Neuronal stem cell (in vitro differentiated cells): ENCODE measurements around the gene EPHA6.

Experiments used
- DNase-seq: peaks from one replicate; pipeline ENCODE4 v3.0.0-alpha.2; 2013; ENCODE audit warnings: low spot score
- H2AFZ ChIP-seq: one replicate; pipeline ENCODE4 v1.6.1; 2013; ENCODE audit warnings: mild to moderate bottlenecking, low read length, inconsistent platforms
- H2AK5ac ChIP-seq: 2 replicates; pipeline ENCODE4 v1.6.1; 2013; ENCODE audit warnings: low read depth, mild to moderate bottlenecking, inconsistent platforms, low read length, moderate library complexity, mixed read lengths
- H2BK120ac ChIP-seq: 2 replicates; pipeline ENCODE4 v1.6.1; 2013; ENCODE audit warnings: low read depth, mild to moderate bottlenecking, inconsistent platforms, low read length, moderate library complexity, mixed read lengths
- H2BK12ac ChIP-seq: one replicate; pipeline ENCODE4 v1.6.1; 2013; ENCODE audit warnings: low read length, inconsistent platforms
- H2BK15ac ChIP-seq: 2 replicates; pipeline ENCODE4 v1.6.1; 2013; ENCODE audit warnings: mild to moderate bottlenecking, low read length, inconsistent platforms, mixed read lengths
- H2BK5ac ChIP-seq: one replicate; pipeline ENCODE4 v1.6.1; 2013; ENCODE audit warnings: inconsistent platforms, mild to moderate bottlenecking, low read length, moderate library complexity
- H3K14ac ChIP-seq: one replicate; pipeline ENCODE4 v1.6.1; 2013; ENCODE audit warnings: low read length, inconsistent platforms
- H3K18ac ChIP-seq: 2 replicates; pipeline ENCODE4 v1.6.1; 2013; ENCODE audit warnings: low read length, inconsistent platforms
- H3K23ac ChIP-seq: 2 replicates; pipeline ENCODE4 v1.6.1; 2013; ENCODE audit warnings: low read depth, mild to moderate bottlenecking, mixed read lengths, low read length, inconsistent platforms; ENCODE audit not compliant: poor library complexity
- H3K27ac ChIP-seq: replicated peaks from 3 replicates; pipeline ENCODE4 v1.5.1; 2013; ENCODE audit warnings: low read length, inconsistent platforms
- H3K27me3 ChIP-seq, 3 experiments: 2 replicates each; pipeline ENCODE4 v1.6.1; 2013; ENCODE audit warnings: low read length in 3 of 3, mild to moderate bottlenecking in 2 of 3, inconsistent platforms in 1 of 3, low read depth in 1 of 3, mixed read lengths in 1 of 3, moderate library complexity in 1 of 3; ENCODE audit not compliant: control insufficient read depth in 3 of 3, insufficient read depth in 3 of 3
- H3K36me3 ChIP-seq, 2 donors: replicated peaks in 1 of 2; 2 replicates each; pipeline ENCODE4 v1.6.1; 2013; ENCODE audit warnings: low read length in 2 of 2; ENCODE audit not compliant: control insufficient read depth in 2 of 2, insufficient read depth in 2 of 2
- H3K4ac ChIP-seq: 2 replicates; pipeline ENCODE4 v1.6.1; 2013; ENCODE audit warnings: inconsistent platforms, mild to moderate bottlenecking, low read length, moderate library complexity
- H3K4me1 ChIP-seq, 2 donors: 1 replicate in 1 of 2; 2 replicates in 1 of 2; pipeline ENCODE4 v1.6.1; 2013; ENCODE audit warnings: low read length in 2 of 2, low read depth in 1 of 2; ENCODE audit not compliant: control insufficient read depth in 2 of 2, insufficient read depth in 1 of 2
- H3K4me2 ChIP-seq: one replicate; pipeline ENCODE4 v1.6.1; 2013; ENCODE audit warnings: mild to moderate bottlenecking, low read length, inconsistent platforms; ENCODE audit not compliant: insufficient read depth, poor library complexity, severe bottlenecking
- H3K4me3 ChIP-seq, 2 donors: 2 replicates each; pipeline ENCODE4 v1.5.1; 2013; ENCODE audit warnings: low read length in 2 of 2, mild to moderate bottlenecking in 2 of 2, inconsistent platforms in 1 of 2, moderate library complexity in 1 of 2
- H3K79me1 ChIP-seq: one replicate; pipeline ENCODE4 v1.6.1; 2013; ENCODE audit warnings: low read depth, mild to moderate bottlenecking, inconsistent platforms, low read length, moderate library complexity
- H3K9ac ChIP-seq: one replicate; pipeline ENCODE4 v1.6.1; 2013; ENCODE audit warnings: mild to moderate bottlenecking, low read depth, low read length, inconsistent platforms; ENCODE audit not compliant: poor library complexity
- H3K9me3 ChIP-seq, 2 donors: replicated peaks in 1 of 2; 2 replicates each; pipeline versions ENCODE3 to v1.6.1; 2013; ENCODE audit warnings: low read length in 2 of 2, mild to moderate bottlenecking in 2 of 2, inconsistent platforms in 1 of 2, low read depth in 1 of 2, mixed read lengths in 1 of 2, moderate library complexity in 1 of 2; ENCODE audit not compliant: control insufficient read depth in 2 of 2, insufficient read depth in 1 of 2
- H4K8ac ChIP-seq: one replicate; pipeline ENCODE4 v1.6.1; 2013; ENCODE audit warnings: low read depth, mild to moderate bottlenecking, inconsistent platforms, low read length, moderate library complexity
- H4K91ac ChIP-seq: one replicate; pipeline ENCODE4 v1.6.1; 2013; ENCODE audit warnings: low read length, low read depth, mild to moderate bottlenecking, inconsistent platforms; ENCODE audit not compliant: poor library complexity
- WGBS, 2 donors: extraction: QIAGEN DNeasy Blood & Tissue Kit; methylation state at CpG; one replicate each; pipeline ENCODE4 v1.1.7; 2013; ENCODE audit warnings: missing lambda C conversion rate in 2 of 2, mixed read lengths in 1 of 2; ENCODE audit not compliant: insufficient read length in 2 of 2, insufficient replicate concordance in 1 of 2; ENCODE audit errors: extremely low coverage in 2 of 2; 5-methylcytosine and 5-hydroxymethylcytosine counted together

Gene EPHA6

DNA sequence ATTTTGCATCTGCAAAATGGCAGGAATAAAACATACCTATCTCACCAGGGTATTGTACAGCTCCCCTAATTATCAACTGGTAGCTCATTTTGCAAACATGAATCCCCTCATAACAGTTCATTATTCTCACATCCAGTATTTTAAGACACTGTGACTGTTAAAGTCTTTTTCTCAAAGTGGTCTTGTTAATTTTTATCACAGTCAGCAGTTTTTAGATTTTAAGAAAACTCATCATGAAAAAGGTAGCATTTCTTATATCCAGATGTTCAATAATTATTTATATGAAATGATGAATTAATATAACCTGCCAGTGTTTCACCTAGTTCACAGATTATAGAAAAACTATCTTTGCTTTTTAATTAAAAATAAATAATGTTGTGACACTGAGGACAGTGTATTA is 595.2 kb downstream of the EPHA6 start:
- Histone ChIP-seq H3K79me1 (no peaks in the 10 kb centered on the region), H2AK5ac (no peak overlapping the region), H2BK120ac (no peak overlapping the region), H3K14ac (no peak overlapping the region), H3K9ac (no peak overlapping the region), H3K27ac (no peak overlapping the region), H3K23ac (no peak overlapping the region), H2BK5ac (no peak overlapping the region), H3K27me3 (no peaks in the 10 kb centered on the region), H2BK15ac (no peak overlapping the region), H3K4me3 (no peak overlapping the region), H3K4me1 (no peaks in the 10 kb centered on the region), H3K9me3 (no peaks in the 10 kb centered on the region), H3K4ac (no peak overlapping the region), H4K8ac (no peak overlapping the region), H4K91ac (no peak overlapping the region), H3K18ac (no peak overlapping the region), H2AFZ (no peak overlapping the region), H3K4me2 (no peak overlapping the region), H2BK12ac (no peak overlapping the region), H3K36me3 (no peaks in the 10 kb centered on the region)
- DNase-seq: no peak

DNA sequence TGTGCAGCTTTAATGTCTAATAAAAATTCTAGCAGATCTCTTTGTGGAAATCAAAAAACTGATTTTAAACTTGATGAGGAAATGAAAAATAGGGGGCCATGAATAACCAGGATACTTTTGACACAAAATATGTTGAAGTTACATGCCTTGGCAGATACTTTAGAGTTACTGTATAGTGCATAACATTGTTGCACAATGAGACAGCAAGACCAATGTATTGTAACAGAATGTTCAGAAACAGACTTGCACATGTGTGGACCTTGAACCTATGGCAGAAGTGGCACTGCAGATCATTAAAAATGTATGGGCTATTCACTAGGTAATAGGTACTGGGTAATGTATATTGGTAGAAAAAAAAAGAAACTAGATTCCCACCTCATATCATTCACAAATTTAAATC is 607.2 kb downstream of the EPHA6 start:
- no peak overlapping the region for H2AK5ac ChIP-seq
- H3K27ac ChIP-seq: no peak overlapping the region
- no peak overlapping the region for H2AFZ ChIP-seq
- H3K14ac ChIP-seq: no peak overlapping the region
- no peak overlapping the region for H3K4me2 ChIP-seq
- H4K91ac ChIP-seq: no peak overlapping the region
- H3K18ac ChIP-seq: no peak overlapping the region
- H3K4ac ChIP-seq: no peak overlapping the region
- no peaks in the 10 kb centered on the region for H3K4me1 ChIP-seq
- H3K4me3 ChIP-seq: no peak overlapping the region
- DNase-seq: no peak
- H3K9me3 ChIP-seq: no peaks in the 10 kb centered on the region
- H3K9ac ChIP-seq: no peak overlapping the region
- H3K27me3 ChIP-seq: no peaks in the 10 kb centered on the region
- H3K23ac ChIP-seq: no peak overlapping the region
- no peak overlapping the region for H2BK12ac ChIP-seq
- no peaks in the 10 kb centered on the region for H3K79me1 ChIP-seq
- H2BK15ac ChIP-seq: no peak overlapping the region
- no peak overlapping the region for H4K8ac ChIP-seq
- H3K36me3 ChIP-seq: no peaks in the 10 kb centered on the region
- H2BK5ac ChIP-seq: no peak overlapping the region
- no peak overlapping the region for H2BK120ac ChIP-seq

DNA sequence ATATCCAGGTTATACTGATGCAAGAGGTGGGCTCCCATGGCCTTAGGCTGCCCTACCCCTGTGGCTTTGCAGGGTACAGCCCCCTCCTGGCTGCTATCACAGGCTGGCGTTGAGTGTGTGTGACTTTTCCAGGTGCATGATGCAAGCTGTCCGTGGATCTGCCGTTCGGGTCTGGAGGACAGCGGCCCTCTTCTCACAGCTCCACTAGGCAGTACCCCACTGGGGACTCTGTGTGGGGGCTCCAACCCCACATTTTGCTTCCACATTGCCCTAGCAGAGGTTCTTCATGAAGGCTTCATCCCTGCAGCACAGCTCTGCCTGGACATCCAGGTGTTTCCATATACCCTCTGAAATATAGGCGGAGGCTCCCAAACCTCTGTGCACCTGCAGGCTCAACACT is 610.6 kb downstream of the EPHA6 start:
- DNase-seq: no peak
- Histone ChIP-seq H4K8ac (no peak overlapping the region), H2AK5ac (no peak overlapping the region), H3K18ac (no peak overlapping the region), H2BK12ac (no peak overlapping the region), H2BK120ac (no peak overlapping the region), H3K4me1 (no peaks in the 10 kb centered on the region), H3K4me3 (no peak overlapping the region), H3K27me3 (no peaks in the 10 kb centered on the region), H3K14ac (no peak overlapping the region), H3K23ac (no peak overlapping the region), H3K4ac (no peak overlapping the region), H2AFZ (no peak overlapping the region), H3K4me2 (no peak overlapping the region), H3K36me3 (no peaks in the 10 kb centered on the region), H2BK15ac (no peak overlapping the region), H3K79me1 (no peaks in the 10 kb centered on the region), H2BK5ac (no peak overlapping the region), H3K9me3 (no peaks in the 10 kb centered on the region), H3K9ac (no peak overlapping the region), H4K91ac (no peak overlapping the region), H3K27ac (no peak overlapping the region)
- WGBS, 2 donors: no CpG with 5 or more reads among the region's 6 CpGs

DNA sequence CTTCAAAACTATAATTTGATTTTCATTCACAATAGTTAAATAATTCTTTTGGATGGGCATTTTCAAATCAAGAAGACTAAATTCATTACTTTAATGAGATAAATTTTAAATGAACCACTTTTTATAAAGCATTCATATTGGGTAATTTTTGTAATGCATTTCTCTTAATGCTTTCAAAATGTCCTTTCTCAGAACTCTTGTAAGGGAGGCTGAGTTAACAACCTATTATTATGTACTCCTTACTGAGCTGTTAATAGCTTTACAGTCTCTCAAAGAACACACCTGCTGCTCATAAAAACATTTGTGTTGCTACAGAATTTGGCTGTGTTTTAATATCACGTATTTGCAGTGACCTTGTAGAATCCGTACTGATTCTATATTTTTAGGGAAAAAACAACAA is 616.2 kb downstream of the EPHA6 start:
- H3K9ac ChIP-seq: no peak overlapping the region
- no CpG with 5 or more reads among the region's 2 CpGs for WGBS, 2 donors
- H3K79me1 ChIP-seq: no peaks in the 10 kb centered on the region
- H3K4me2 ChIP-seq: no peak overlapping the region
- H3K27ac ChIP-seq: no peak overlapping the region
- H3K23ac ChIP-seq: no peak overlapping the region
- H2BK15ac ChIP-seq: no peak overlapping the region
- no peak overlapping the region for H3K18ac ChIP-seq
- H4K8ac ChIP-seq: no peak overlapping the region
- H3K9me3 ChIP-seq: no peaks in the 10 kb centered on the region
- H3K27me3 ChIP-seq: no peaks in the 10 kb centered on the region
- H2AK5ac ChIP-seq: no peak overlapping the region
- H3K4ac ChIP-seq: no peak overlapping the region
- H2AFZ ChIP-seq: no peak overlapping the region
- no peak overlapping the region for H2BK120ac ChIP-seq
- H3K14ac ChIP-seq: no peak overlapping the region
- no peak overlapping the region for H4K91ac ChIP-seq
- H3K4me1 ChIP-seq: no peaks in the 10 kb centered on the region
- DNase-seq: no peak
- no peak overlapping the region for H3K4me3 ChIP-seq
- H2BK5ac ChIP-seq: no peak overlapping the region
- H3K36me3 ChIP-seq: no peaks in the 10 kb centered on the region
- H2BK12ac ChIP-seq: no peak overlapping the region
